A673 (cell line): Measurements from ENCODE around the gene GALNT3. TPM values are rescaled to one million over a fixed set of nuclear protein-coding genes. Genes with fewer than 3 reads are reported as not detected.
A peak's percentile ranks its signal among the peaks of the same experiment; 100 is the strongest.

ENCODE experiments used
- BruUV-seq: library from RNA; stranded (reverse); fragments of 400-500 nt; replicated peaks from 2 replicates; lab custom pipeline; 2021; lab: Mats Ljungman, UMichigan
- CTCF ChIA-PET: fragments of 300-600 bp; sonication (Branson Sonifier 250); formaldehyde crosslinking; loops from one replicate; lab custom pipeline; 2022; ENCODE audit warnings: antibody characterized with exemption; lab: Charles Lee
- POLR2A ChIA-PET: fragments of 300-600 bp; sonication (Branson Sonifier 250); formaldehyde crosslinking; loops from one replicate; lab custom pipeline; 2022; ENCODE audit warnings: antibody characterized with exemption; ENCODE audit not compliant: low non-redundant PET; lab: Charles Lee
- DNase-seq: peaks from one replicate; pipeline ENCODE4 v3.0.0-alpha.2; 2015; ENCODE audit warnings: low spot score
- H3K27ac ChIP-seq: fragments of 200-600 bp; sonication (generic); 2 replicates; pipeline ENCODE4 v1.5.1; 2016; ENCODE audit warnings: mixed run types, low read depth, mild to moderate bottlenecking, mixed read lengths, antibody characterized with exemption, low read length; ENCODE audit not compliant: poor library complexity, severe bottlenecking
- H3K27me3 ChIP-seq: fragments of 200-600 bp; sonication (generic); replicated peaks from 2 replicates; pipeline ENCODE4 v1.6.1; 2017; ENCODE audit warnings: mixed run types, low read depth, mild to moderate bottlenecking, mixed read lengths, antibody characterized with exemption, low read length; ENCODE audit not compliant: insufficient read depth, poor library complexity
- H3K36me3 ChIP-seq: fragments of 200-600 bp; sonication (generic); 2 replicates; pipeline ENCODE4 v1.6.1; 2016; ENCODE audit warnings: mixed run types, mild to moderate bottlenecking, mixed read lengths, antibody characterized with exemption, low read length; ENCODE audit not compliant: insufficient read depth, poor library complexity, severe bottlenecking
- H3K4me1 ChIP-seq: fragments of 200-600 bp; sonication (generic); 2 replicates; pipeline ENCODE4 v1.6.1; 2017; ENCODE audit warnings: mixed run types, mild to moderate bottlenecking, mixed read lengths, antibody characterized with exemption, low read length; ENCODE audit not compliant: insufficient read depth, poor library complexity, severe bottlenecking
- H3K4me3 ChIP-seq: fragments of 200-600 bp; sonication (generic); 2 replicates; pipeline ENCODE4 v1.5.1; 2016; ENCODE audit warnings: low read depth, mixed run types, mild to moderate bottlenecking, mixed read lengths, low read length; ENCODE audit not compliant: poor library complexity, severe bottlenecking
- H3K9me3 ChIP-seq: fragments of 200-600 bp; sonication (generic); 2 replicates; pipeline ENCODE4 v1.6.1; 2016; ENCODE audit warnings: mixed run types, low read depth, mild to moderate bottlenecking, mixed read lengths, antibody characterized with exemption, low read length; ENCODE audit not compliant: poor library complexity, severe bottlenecking
- CTCF ChIP-seq: fragments of 300-800, 200-600 bp; sonication (generic); conservative IDR thresholded peaks from 2 replicates; pipeline ENCODE4 v1.5.1; 2017; ENCODE audit warnings: low read depth, mild to moderate bottlenecking, antibody characterized with exemption, low read length, moderate library complexity, mixed read lengths
- EZH2 ChIP-seq: fragments of 200-600 bp; sonication (generic); IDR thresholded peaks from 2 replicates; pipeline ENCODE4 v1.6.1; 2017; ENCODE audit warnings: borderline replicate concordance, low read depth, mild to moderate bottlenecking, mixed read lengths, antibody characterized with exemption, low read length; ENCODE audit not compliant: poor library complexity, severe bottlenecking
- intact Hi-C: fragments of 100-400 bp; cut with micrococcal nuclease; formaldehyde crosslinking; loops from one replicate; pipeline ENCODE4 v1.10.0; 2022; ENCODE audit not compliant: unreplicated experiment
- total RNA-seq: library from RNA; stranded (reverse); gene quantifications from 2 replicates; pipeline ENCODE4 v1.2.3, GENCODE V29; 2021

Gene GALNT3
- total RNA-seq, 1 experiment from 2014 or later, result 4.6 TPM

GRCh38 chr2:165697748-165698443 is 96.2 kb downstream of the GALNT3 start:
- intact Hi-C loops, result loop anchor here (1.0 to 5.0 kb wide), 3 partner anchors 126 to 461 kb away; partner anchors contain the start of gene SCN2A

More at GRCh38 chr2:165697748-165698443, 96.2 kb downstream of the GALNT3 start:
- TF ChIP-seq CTCF, result no peak
- TF ChIP-seq EZH2, result no peak
- BruUV-seq, result no TSS peak
- Histone ChIP-seq H3K9me3 (no peaks in the 10 kb centered on the region), H3K27ac (peak overlapping the region; percentile 6), H3K4me3 (no peak overlapping the region), H3K4me1 (peaks cover 23% of the 10 kb centered on the region), H3K36me3 (no peaks in the 10 kb centered on the region), H3K27me3 (no peaks in the 10 kb centered on the region)
- ChIA-PET POLR2A (no interaction called here), CTCF (no interaction called here)
- DNase-seq, result no peak

Other genes with a start within 250 kb of the GALNT3 start
- gene TTC21B, start 159.5 kb upstream of the GALNT3 start, total RNA-seq, result 83.0 TPM in 2 replicates